ENCODE results near the gene KLF6. TPM values are rescaled to one million over a fixed set of nuclear protein-coding genes. Genes with fewer than 3 reads are reported as not detected.

Gene KLF6
- total and polyA plus RNA-seq, 9 of the 15 experiments (the other 6 are each of a cell fraction or from before 2014, with no cell fraction given), result 3.2 to 23.9 (median 8.0) TPM

DNA sequence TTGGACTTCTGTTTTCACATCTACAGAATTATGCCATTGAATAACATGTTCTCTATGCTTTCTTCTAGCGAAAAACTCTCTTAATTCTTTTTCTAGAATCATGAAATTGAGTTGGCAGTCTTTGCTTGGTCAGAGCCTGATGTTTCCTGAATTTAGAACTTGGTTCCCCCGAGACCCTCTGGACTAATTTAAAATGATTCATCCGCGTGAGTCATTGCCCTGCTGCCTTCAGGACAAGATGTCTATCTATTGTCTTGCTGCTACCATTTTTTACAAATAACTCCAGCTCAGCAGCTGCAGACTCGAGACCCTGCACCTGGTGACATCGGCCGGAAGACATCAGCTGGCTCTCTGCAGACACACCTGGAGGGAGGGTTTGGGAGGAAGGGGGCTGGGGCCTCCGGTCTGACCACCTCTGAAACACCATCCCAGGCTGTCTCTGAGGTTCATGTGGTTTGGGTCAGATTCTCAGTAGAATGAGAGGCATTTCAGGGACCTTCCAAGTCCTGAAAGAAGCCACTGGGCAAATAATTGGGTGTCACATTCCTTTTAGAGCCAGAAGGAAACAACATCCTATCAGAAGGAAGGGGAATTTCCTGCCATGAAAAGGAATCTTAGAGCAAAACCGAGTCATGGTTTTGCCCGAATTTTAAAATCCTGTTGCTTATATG is 20.9 kb upstream of the KLF6 start (continued):
- no peak for TF ChIP-seq BCLAF1 (IDR thresholded peaks at IDR 0.05; ENCODE audit: borderline replicate concordance in 1 of 2, control insufficient read depth in 1 of 2, low read depth in 2 of 2, low read length in 1 of 2)
- TF ChIP-seq PHTF2 (CRISPR knock-in tag; IDR thresholded peaks at IDR 0.05), result no peak
- TF ChIP-seq, protein P1, sequence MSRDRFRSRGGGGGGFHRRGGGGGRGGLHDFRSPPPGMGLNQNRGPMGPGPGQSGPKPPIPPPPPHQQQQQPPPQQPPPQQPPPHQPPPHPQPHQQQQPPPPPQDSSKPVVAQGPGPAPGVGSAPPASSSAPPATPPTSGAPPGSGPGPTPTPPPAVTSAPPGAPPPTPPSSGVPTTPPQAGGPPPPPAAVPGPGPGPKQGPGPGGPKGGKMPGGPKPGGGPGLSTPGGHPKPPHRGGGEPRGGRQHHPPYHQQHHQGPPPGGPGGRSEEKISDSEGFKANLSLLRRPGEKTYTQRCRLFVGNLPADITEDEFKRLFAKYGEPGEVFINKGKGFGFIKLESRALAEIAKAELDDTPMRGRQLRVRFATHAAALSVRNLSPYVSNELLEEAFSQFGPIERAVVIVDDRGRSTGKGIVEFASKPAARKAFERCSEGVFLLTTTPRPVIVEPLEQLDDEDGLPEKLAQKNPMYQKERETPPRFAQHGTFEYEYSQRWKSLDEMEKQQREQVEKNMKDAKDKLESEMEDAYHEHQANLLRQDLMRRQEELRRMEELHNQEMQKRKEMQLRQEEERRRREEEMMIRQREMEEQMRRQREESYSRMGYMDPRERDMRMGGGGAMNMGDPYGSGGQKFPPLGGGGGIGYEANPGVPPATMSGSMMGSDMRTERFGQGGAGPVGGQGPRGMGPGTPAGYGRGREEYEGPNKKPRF (IDR thresholded peaks at IDR 0.05; ENCODE audit: low read depth, low read length), result no peak
- TF ChIP-seq TBL1XR1 (IDR thresholded peaks at IDR 0.05; ENCODE audit: low read length in 2 of 2), result no peak; a peak in 1 of 4 replicates
- no peak for TF ChIP-seq ZNF445 (CRISPR knock-in tag; IDR thresholded peaks at IDR 0.05; ENCODE audit: low read depth)
- TF ChIP-seq AFF1 (IDR thresholded peaks at IDR 0.05; ENCODE audit: low read depth in 1 of 2, partially characterized antibody in 2 of 2), result peak in 1 of 2 experiments; percentile 52
- no peak for TF ChIP-seq SETDB1 (IDR thresholded peaks at IDR 0.05; ENCODE audit: low read length)
- no peak for TF ChIP-seq ZNF347 (CRISPR knock-in tag; IDR thresholded peaks at IDR 0.05; ENCODE audit: low read depth)
- no peak for TF ChIP-seq CHCHD3 (CRISPR knock-in tag; IDR thresholded peaks at IDR 0.05)
- TF ChIP-seq ZKSCAN1 (IDR thresholded peaks at IDR 0.05; ENCODE audit: low read depth, low read length), result no peak
- peak; percentile 88 for TF ChIP-seq ZNF395 (CRISPR knock-in tag; IDR thresholded peaks at IDR 0.05)
- no peak for TF ChIP-seq ZFPM2 (CRISPR knock-in tag; IDR thresholded peaks at IDR 0.05)
- no peak for TF ChIP-seq FOXK2 (conservative IDR thresholded peaks at IDR 0.05 in 1 of 2, IDR thresholded peaks at IDR 0.05 in 1 of 2; ENCODE audit: low read depth in 2 of 2)
- no peak for TF ChIP-seq SIX5 (IDR thresholded peaks at IDR 0.05; ENCODE audit: borderline replicate concordance in 1 of 2, insufficient read depth in 1 of 2, low read depth in 1 of 2, low read length in 2 of 2)

All from K562 (cell line).